DOHH2 (cell line): Measurements from ENCODE around the gene SIMC1.
"Not testable (repeated sequence)": the region's sequence is repeated elsewhere in the genome, so short reads cannot be mapped to it uniquely, and the experiment has no call there.

Experiments used
- EZH2phosphoT487 ChIP-seq: fragments of 200-600 bp; sonication (generic); IDR thresholded peaks from 2 replicates; pipeline ENCODE4 v1.6.1; 2017; ENCODE audit warnings: borderline replicate concordance, mild to moderate bottlenecking, antibody characterized with exemption, low read length, moderate library complexity, mixed read lengths
- TF ChIP-seq, protein P1 (sequence below): fragments of 200-600 bp; sonication (generic); IDR thresholded peaks from one replicate; pipeline ENCODE4 v1.5.1; 2014; ENCODE audit warnings: antibody characterized with exemption, mild to moderate bottlenecking, low read depth, low read length; ENCODE audit not compliant: poor library complexity, severe bottlenecking

DNA sequence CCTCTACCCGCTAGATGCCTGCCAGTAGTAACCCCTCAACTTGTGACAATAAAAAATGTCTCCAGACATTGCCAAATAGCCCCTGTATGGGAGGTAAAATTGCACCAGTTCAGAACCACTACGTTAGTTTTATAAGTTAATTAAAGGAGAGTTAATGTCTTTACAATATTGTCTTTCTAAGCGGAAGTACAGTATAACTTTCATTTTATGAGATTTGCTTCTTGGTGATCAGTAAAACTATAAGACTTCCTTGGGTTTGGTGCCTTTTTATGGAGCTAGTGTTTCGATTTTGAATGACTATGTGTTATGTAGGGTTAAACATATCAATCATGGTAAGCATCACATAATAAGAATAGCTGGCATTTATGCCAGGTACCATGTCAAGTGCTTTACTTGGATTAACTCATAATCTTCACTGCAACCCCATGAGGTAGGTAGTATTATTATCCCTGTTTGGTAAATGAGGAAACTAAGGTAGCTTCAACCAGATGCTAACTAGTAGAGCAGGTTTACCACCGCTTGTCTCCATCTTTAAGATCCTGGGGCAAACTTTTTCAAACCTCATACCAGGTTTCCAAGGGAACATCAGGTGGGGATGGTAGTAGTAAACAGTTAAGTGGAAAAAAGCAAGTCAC lies 19.8 kb downstream of the SIMC1 start:
- TF ChIP-seq, protein P1, sequence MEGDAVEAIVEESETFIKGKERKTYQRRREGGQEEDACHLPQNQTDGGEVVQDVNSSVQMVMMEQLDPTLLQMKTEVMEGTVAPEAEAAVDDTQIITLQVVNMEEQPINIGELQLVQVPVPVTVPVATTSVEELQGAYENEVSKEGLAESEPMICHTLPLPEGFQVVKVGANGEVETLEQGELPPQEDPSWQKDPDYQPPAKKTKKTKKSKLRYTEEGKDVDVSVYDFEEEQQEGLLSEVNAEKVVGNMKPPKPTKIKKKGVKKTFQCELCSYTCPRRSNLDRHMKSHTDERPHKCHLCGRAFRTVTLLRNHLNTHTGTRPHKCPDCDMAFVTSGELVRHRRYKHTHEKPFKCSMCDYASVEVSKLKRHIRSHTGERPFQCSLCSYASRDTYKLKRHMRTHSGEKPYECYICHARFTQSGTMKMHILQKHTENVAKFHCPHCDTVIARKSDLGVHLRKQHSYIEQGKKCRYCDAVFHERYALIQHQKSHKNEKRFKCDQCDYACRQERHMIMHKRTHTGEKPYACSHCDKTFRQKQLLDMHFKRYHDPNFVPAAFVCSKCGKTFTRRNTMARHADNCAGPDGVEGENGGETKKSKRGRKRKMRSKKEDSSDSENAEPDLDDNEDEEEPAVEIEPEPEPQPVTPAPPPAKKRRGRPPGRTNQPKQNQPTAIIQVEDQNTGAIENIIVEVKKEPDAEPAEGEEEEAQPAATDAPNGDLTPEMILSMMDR = not testable (repeated sequence)
- not testable (repeated sequence) for TF ChIP-seq EZH2phosphoT487
